ENCODE results near the gene GGNBP2.
"Not testable (repeated sequence)": the region's sequence is repeated elsewhere in the genome, so short reads cannot be mapped to it uniquely, and the experiment has no call there.

The GGNBP2 gene

GRCh38 chr17:36544307-36545076, at the start of gene GGNBP2:
TSS of gene GGNBP2 (plus strand) at chr17:36544919. CDS start at chr17:36545725, 806 bp downstream.
- DNase-seq (ENCODE audit: low read depth, low spot score), result peak; percentile 90

- DNase-seq (ENCODE audit: low read depth, low spot score), result no peak
Observed at GRCh38 chr17:36495076-36495578, 49.6 kb upstream of the GGNBP2 start.

GRCh38 chr17:36496018-36496789, 48.5 kb upstream of the GGNBP2 start:
- DNase-seq (ENCODE audit: low read depth, low spot score), result no peak

GRCh38 chr17:36498155-36498554, 46.6 kb upstream of the GGNBP2 start:
- no peak for DNase-seq (ENCODE audit: low read depth, low spot score)

- DNase-seq (ENCODE audit: low read depth, low spot score), result no peak
Observed at GRCh38 chr17:36498560-36499300, 46.0 kb upstream of the GGNBP2 start.

GRCh38 chr17:36500745-36501225, 43.9 kb upstream of the GGNBP2 start:
- no peak for DNase-seq (ENCODE audit: low read depth, low spot score)

- DNase-seq (ENCODE audit: low read depth, low spot score), result no peak
Observed at GRCh38 chr17:36501351-36501750, 43.4 kb upstream of the GGNBP2 start.

- DNase-seq (ENCODE audit: low read depth, low spot score), result no peak
Observed at GRCh38 chr17:36501963-36502362, 42.8 kb upstream of the GGNBP2 start.

GRCh38 chr17:36503456-36504155, 41.1 kb upstream of the GGNBP2 start:
- no peak for DNase-seq (ENCODE audit: low read depth, low spot score)

- DNase-seq (ENCODE audit: low read depth, low spot score), result no peak
Observed at GRCh38 chr17:36504156-36504545, 40.6 kb upstream of the GGNBP2 start.

GRCh38 chr17:36505171-36505570, 39.5 kb upstream of the GGNBP2 start:
- no peak for DNase-seq (ENCODE audit: low read depth, low spot score)

GRCh38 chr17:36506249-36506826, 38.4 kb upstream of the GGNBP2 start:
- DNase-seq (ENCODE audit: low read depth, low spot score), result no peak

GRCh38 chr17:36506831-36507230, 37.9 kb upstream of the GGNBP2 start:
- DNase-seq (ENCODE audit: low read depth, low spot score), result no peak

- no peak for DNase-seq (ENCODE audit: low read depth, low spot score)
Observed at GRCh38 chr17:36507266-36507665, 37.5 kb upstream of the GGNBP2 start.

- not testable (repeated sequence) for DNase-seq (ENCODE audit: low read depth, low spot score)
Observed at GRCh38 chr17:36508439-36508838, 36.3 kb upstream of the GGNBP2 start.

- DNase-seq (ENCODE audit: low read depth, low spot score), result no peak
Observed at GRCh38 chr17:36509272-36509985, 35.3 kb upstream of the GGNBP2 start.

- DNase-seq (ENCODE audit: low read depth, low spot score), result no peak
Observed at GRCh38 chr17:36510636-36511035, 34.1 kb upstream of the GGNBP2 start.

- DNase-seq (ENCODE audit: low read depth, low spot score), result no peak
Observed at GRCh38 chr17:36511216-36511615, 33.5 kb upstream of the GGNBP2 start.

GRCh38 chr17:36512641-36513040, 32.1 kb upstream of the GGNBP2 start:
- DNase-seq (ENCODE audit: low read depth, low spot score), result no peak

- no peak for DNase-seq (ENCODE audit: low read depth, low spot score)
Observed at GRCh38 chr17:36514856-36515255, 29.9 kb upstream of the GGNBP2 start.
